Sigmoid colon (tissue), 4 donors: ENCODE results near the gene LVRN.

Experiments
- CTCF ChIP-seq, 4 experiments: fragments of 450-650 bp in 3 of 4; fragments of 200-600 bp in 1 of 4; IDR thresholded peaks; one replicate each; pipeline ENCODE4 v1.5.1; 2016 to 2019; ENCODE audit warnings: antibody characterized with exemption in 4 of 4, mild to moderate bottlenecking in 3 of 4, moderate library complexity in 2 of 4
- EP300 ChIP-seq, 4 donors: sonication (generic); formaldehyde crosslinking; IDR thresholded peaks; one replicate each; pipeline ENCODE4 v1.6.1; 2017; ENCODE audit warnings: antibody characterized with exemption in 4 of 4
- POLR2A ChIP-seq, 2 donors: fragments of 450-650 bp; IDR thresholded peaks; one replicate each; pipeline ENCODE4 v1.6.1; 2016; ENCODE audit warnings: antibody characterized with exemption in 2 of 2, mild to moderate bottlenecking in 2 of 2, moderate library complexity in 2 of 2
- POLR2AphosphoS5 ChIP-seq, 4 donors: sonication (generic); formaldehyde crosslinking; IDR thresholded peaks; one replicate each; pipeline ENCODE4 v1.6.1; 2017; ENCODE audit warnings: antibody characterized with exemption in 4 of 4

GRCh38 chr5:116068028-116068632, 105.9 kb downstream of the LVRN start:
- TF ChIP-seq CTCF (IDR thresholded peaks at IDR 0.05) (peak; percentile 45 to 86 (median 54)), POLR2A (IDR thresholded peaks at IDR 0.05) (no peak), POLR2AphosphoS5 (IDR thresholded peaks at IDR 0.05) (no peak), EP300 (IDR thresholded peaks at IDR 0.05) (no peak)
